Spleen (tissue), 11 donors: Measurements from ENCODE around the gene PPP1R9A. TPM values are rescaled to one million over a fixed set of nuclear protein-coding genes. Genes with fewer than 3 reads are reported as not detected.

Source experiments
- DNase-seq: peaks from one replicate; pipeline ENCODE4 v3.0.0-alpha.2; 2020
- H3K27ac ChIP-seq, 8 donors: fragments of 200-600 bp; sonication (generic) in 7 of 8; 1 replicate in 4 of 8; 2 replicates in 4 of 8; pipeline versions ENCODE4 v1.5.0 to v1.8.0; 2016 to 2021; ENCODE audit warnings: inconsistent platforms in 4 of 8, mild to moderate bottlenecking in 4 of 8, moderate library complexity in 1 of 8
- H3K27me3 ChIP-seq, 7 donors: fragments of 200-600 bp; sonication (generic) in 6 of 7; replicated peaks in 1 of 7; 1 replicate in 4 of 7; 2 replicates in 3 of 7; pipeline versions ENCODE4 v1.5.0 to v1.8.0; 2016 to 2021; ENCODE audit warnings: inconsistent platforms in 3 of 7, mild to moderate bottlenecking in 1 of 7
- H3K36me3 ChIP-seq, 6 donors: fragments of 200-600 bp; sonication (generic) in 5 of 6; 1 replicate in 4 of 6; 2 replicates in 2 of 6; pipeline versions ENCODE4 v1.5.0 to v1.8.0; 2016 to 2021; ENCODE audit warnings: inconsistent platforms in 2 of 6
- H3K4me1 ChIP-seq, 6 donors: fragments of 200-600 bp; sonication (generic) in 5 of 6; 1 replicate in 3 of 6; 2 replicates in 3 of 6; pipeline versions ENCODE4 v1.5.0 to v1.8.0; 2016 to 2021; ENCODE audit warnings: inconsistent platforms in 3 of 6
- H3K4me3 ChIP-seq, 8 donors: fragments of 200-600 bp; sonication (generic) in 7 of 8; 1 replicate in 4 of 8; 2 replicates in 4 of 8; pipeline versions ENCODE4 v1.5.0 to v1.8.0; 2016 to 2021; ENCODE audit warnings: inconsistent platforms in 4 of 8, mild to moderate bottlenecking in 4 of 8, moderate library complexity in 2 of 8
- H3K9me3 ChIP-seq, 8 donors: fragments of 200-600 bp; sonication (generic) in 7 of 8; 1 replicate in 4 of 8; 2 replicates in 4 of 8; pipeline versions ENCODE4 v1.5.0 to v1.8.0; 2016 to 2021; ENCODE audit warnings: inconsistent platforms in 4 of 8
- POLR2A ChIP-seq, 3 donors: fragments of 450-650 bp; IDR thresholded peaks; one replicate each; pipeline ENCODE4 v1.5.1; 2017; ENCODE audit warnings: antibody characterized with exemption in 3 of 3, mild to moderate bottlenecking in 1 of 3
- POLR2AphosphoS5 ChIP-seq, 3 donors: sonication (generic); formaldehyde crosslinking; IDR thresholded peaks; one replicate each; pipeline ENCODE4 v1.5.1; 2017; ENCODE audit warnings: antibody characterized with exemption in 3 of 3
- WGBS, 5 donors: extraction: QIAGEN DNeasy Blood & Tissue Kit in 3 of 5; methylation state at CpG; one replicate each; pipeline versions ENCODE4 v1.1.5 to v1.1.7; 2013 to 2018; 5-methylcytosine and 5-hydroxymethylcytosine counted together
- intact Hi-C: fragments of 100-400 bp; cut with DNase I; formaldehyde crosslinking; loops from one replicate; pipeline ENCODE4 v1.15.0; 2023; ENCODE audit warnings: low total_unique reads
- polyA plus RNA-seq, 3 donors: library from polyadenylated mRNA; stranded (reverse); fragments of 200-250 nt; gene quantifications; one replicate each; pipeline ENCODE4 v1.2.1, GENCODE V29; 2013
- total RNA-seq, 7 donors: library from RNA; depleted of rRNA in 3 of 7; stranded (reverse); fragments of >200 nt in 3 of 7; fragmentation: NEBNext Ultra II Directional in 4 of 7; extraction: Animal tissue kit (Norgen Biotek cat#: 25700) in 4 of 7; gene quantifications; one replicate each; pipeline versions ENCODE4 v1.1.0 to v1.2.1, GENCODE V29; 2016 to 2021
- TF ChIP-seq, protein P1 (sequence below), 11 experiments: fragments of 200-600 bp in 7 of 11; fragments of 450-650 bp in 4 of 11; sonication (generic) in 4 of 11; IDR thresholded peaks in 8 of 11; conservative IDR thresholded peaks in 3 of 11; 1 replicate in 7 of 11; 2 replicates in 4 of 11; pipeline versions ENCODE4 v1.4.0 to v1.8.0; 2016 to 2021; ENCODE audit warnings: antibody characterized with exemption in 11 of 11, inconsistent platforms in 4 of 11, mild to moderate bottlenecking in 1 of 11
- donor health status: healthy with polysubstance abuse.
- donor health status: DM: no; HTN: no; CAD: no; lungs with moderate emphysema.
- donor health status: DM: no; HTN: no; CAD: no.
- donor health status: Bipolar disorder and iron deficiency.
- donor health status: healthy.
- donor health status: DM: no; HTN: no; CAD: no.
- donor health status: DM: yes; HTN: yes; CAD: no.

The PPP1R9A gene
- total and polyA plus RNA-seq, 10 donors, result 0.52 to 24.1 (median 10.9) TPM

DNA sequence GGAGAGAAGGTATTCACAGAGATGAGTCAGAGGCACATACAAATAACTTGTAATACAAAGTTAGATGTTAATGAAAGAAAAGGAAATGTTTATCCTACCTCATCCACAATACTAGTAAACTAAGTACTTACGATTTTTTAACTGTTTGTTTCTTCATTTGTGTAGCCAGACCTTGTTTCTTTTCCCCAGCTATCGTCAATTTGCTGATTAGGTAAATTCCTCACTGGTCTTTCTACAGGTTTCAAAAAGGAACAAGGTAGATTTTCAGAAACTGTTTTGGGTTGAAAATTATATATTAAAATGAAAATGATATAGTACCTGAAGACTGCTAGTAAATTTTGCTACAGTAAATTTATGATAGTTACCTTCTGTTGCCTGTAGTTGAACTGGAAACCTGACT lies 360.4 kb downstream of the PPP1R9A start:
- H3K27ac ChIP-seq, result no peak overlapping the region
- no peaks in the 10 kb centered on the region for H3K4me1 ChIP-seq

GRCh38 chr7:95269640-95270039 lies 362.2 kb downstream of the PPP1R9A start:
- Histone ChIP-seq H3K4me3 (no peak overlapping the region), H3K4me1 (no peaks in the 10 kb centered on the region), H3K36me3 (no peaks in the 10 kb centered on the region), H3K27ac (no peak overlapping the region), H3K27me3 (no peaks in the 10 kb centered on the region), H3K9me3 (no peaks in the 10 kb centered on the region)
- TF ChIP-seq POLR2AphosphoS5 (IDR thresholded peaks at IDR 0.05) (no peak), POLR2A (IDR thresholded peaks at IDR 0.05) (no peak)
- TF ChIP-seq, protein P1, sequence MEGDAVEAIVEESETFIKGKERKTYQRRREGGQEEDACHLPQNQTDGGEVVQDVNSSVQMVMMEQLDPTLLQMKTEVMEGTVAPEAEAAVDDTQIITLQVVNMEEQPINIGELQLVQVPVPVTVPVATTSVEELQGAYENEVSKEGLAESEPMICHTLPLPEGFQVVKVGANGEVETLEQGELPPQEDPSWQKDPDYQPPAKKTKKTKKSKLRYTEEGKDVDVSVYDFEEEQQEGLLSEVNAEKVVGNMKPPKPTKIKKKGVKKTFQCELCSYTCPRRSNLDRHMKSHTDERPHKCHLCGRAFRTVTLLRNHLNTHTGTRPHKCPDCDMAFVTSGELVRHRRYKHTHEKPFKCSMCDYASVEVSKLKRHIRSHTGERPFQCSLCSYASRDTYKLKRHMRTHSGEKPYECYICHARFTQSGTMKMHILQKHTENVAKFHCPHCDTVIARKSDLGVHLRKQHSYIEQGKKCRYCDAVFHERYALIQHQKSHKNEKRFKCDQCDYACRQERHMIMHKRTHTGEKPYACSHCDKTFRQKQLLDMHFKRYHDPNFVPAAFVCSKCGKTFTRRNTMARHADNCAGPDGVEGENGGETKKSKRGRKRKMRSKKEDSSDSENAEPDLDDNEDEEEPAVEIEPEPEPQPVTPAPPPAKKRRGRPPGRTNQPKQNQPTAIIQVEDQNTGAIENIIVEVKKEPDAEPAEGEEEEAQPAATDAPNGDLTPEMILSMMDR (IDR thresholded peaks at IDR 0.05 in 8 of 11, conservative IDR thresholded peaks at IDR 0.05 in 3 of 11), result no peak
- WGBS, 5 donors, result 72 to 88% (median 76%) methylated on average over 5 of the region's 5 CpGs
- no peak for DNase-seq
- intact Hi-C loops, result no loop called here

More for the DNA sequence above, 360.4 kb downstream of the PPP1R9A start:
- Histone ChIP-seq H3K36me3 (no peaks in the 10 kb centered on the region), H3K9me3 (no peaks in the 10 kb centered on the region), H3K4me3 (no peak overlapping the region), H3K27me3 (no peaks in the 10 kb centered on the region)
- intact Hi-C loops, result no loop called here
- 78 to 87% (median 85%) methylated on average over 2 of the region's 2 CpGs for WGBS, 5 donors
- DNase-seq, result no peak
- TF ChIP-seq POLR2AphosphoS5 (IDR thresholded peaks at IDR 0.05), result no peak
- TF ChIP-seq POLR2A (IDR thresholded peaks at IDR 0.05), result no peak
- TF ChIP-seq, protein P1 (IDR thresholded peaks at IDR 0.05 in 8 of 11, conservative IDR thresholded peaks at IDR 0.05 in 3 of 11), result no peak

GRCh38 chr7:95276114-95276513 lies 368.7 kb downstream of the PPP1R9A start:
- H3K27ac ChIP-seq, result no peak overlapping the region
- no peak for DNase-seq
- 81 to 89% (median 84%) methylated on average over 2 of the region's 2 CpGs for WGBS, 5 donors
- H3K4me1 ChIP-seq, result no peaks in the 10 kb centered on the region
- intact Hi-C loops, result no loop called here
- no peaks in the 10 kb centered on the region for H3K36me3 ChIP-seq
- no peak overlapping the region for H3K4me3 ChIP-seq
- TF ChIP-seq POLR2A (IDR thresholded peaks at IDR 0.05), result no peak
- no peak for TF ChIP-seq POLR2AphosphoS5 (IDR thresholded peaks at IDR 0.05)
- TF ChIP-seq, protein P1 (IDR thresholded peaks at IDR 0.05 in 8 of 11, conservative IDR thresholded peaks at IDR 0.05 in 3 of 11), result no peak
- no peaks in the 10 kb centered on the region for H3K27me3 ChIP-seq
- H3K9me3 ChIP-seq, result no peaks in the 10 kb centered on the region

DNA sequence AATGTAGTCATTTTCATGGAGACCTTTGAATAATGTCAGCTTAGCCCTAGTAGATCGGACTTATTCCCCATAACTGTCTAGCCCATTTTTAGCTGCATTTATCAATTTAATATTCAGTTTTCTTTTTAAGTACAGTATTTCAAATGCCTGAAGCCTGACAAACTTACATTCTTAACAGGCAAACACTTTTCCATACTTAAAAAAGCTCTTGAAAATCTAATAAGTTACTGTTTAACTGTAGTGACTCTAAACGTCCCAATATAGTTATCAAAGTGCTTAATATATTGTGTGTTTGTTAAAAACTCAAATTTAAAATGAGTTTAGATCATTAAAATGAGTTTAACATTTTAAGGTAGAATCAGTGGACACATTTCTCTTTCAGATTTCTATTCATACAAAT lies 372.0 kb downstream of the PPP1R9A start:
- no peaks in the 10 kb centered on the region for H3K36me3 ChIP-seq
- no peaks in the 10 kb centered on the region for H3K27me3 ChIP-seq
- no peaks in the 10 kb centered on the region for H3K9me3 ChIP-seq
- 67 to 83% (median 75%) methylated on average over 2 of the region's 2 CpGs for WGBS, 5 donors
- no peaks in the 10 kb centered on the region for H3K4me1 ChIP-seq
- TF ChIP-seq, protein P1 (IDR thresholded peaks at IDR 0.05 in 8 of 11, conservative IDR thresholded peaks at IDR 0.05 in 3 of 11), result no peak
- TF ChIP-seq POLR2AphosphoS5 (IDR thresholded peaks at IDR 0.05), result no peak
- no peak for TF ChIP-seq POLR2A (IDR thresholded peaks at IDR 0.05)
- intact Hi-C loops, result no loop called here
- no peak for DNase-seq
- no peak overlapping the region for H3K4me3 ChIP-seq
- no peak overlapping the region for H3K27ac ChIP-seq
